Ascending aorta (tissue), 2 donors: ENCODE data around the gene PHAF1. TPM values are rescaled to one million over a fixed set of nuclear protein-coding genes. Genes with fewer than 3 reads are reported as not detected.

Experiments used
- DNase-seq, 2 donors: peaks; one replicate each; pipeline ENCODE4 v3.0.0-alpha.2; 2019; ENCODE audit warnings: low spot score in 2 of 2
- H3K27ac ChIP-seq, 2 donors: fragments of 200-600 bp; sonication (generic); one replicate each; pipeline ENCODE4 v1.5.1; 2016 to 2017; ENCODE audit warnings: mild to moderate bottlenecking in 1 of 2
- H3K27me3 ChIP-seq: fragments of 200-600 bp; sonication (generic); one replicate; pipeline ENCODE4 v1.5.1; 2017
- H3K36me3 ChIP-seq, 2 donors: fragments of 200-600 bp; sonication (generic); one replicate each; pipeline ENCODE4 v1.5.1; 2016
- H3K4me1 ChIP-seq, 2 donors: fragments of 200-600 bp; sonication (generic); one replicate each; pipeline ENCODE4 v1.5.1; 2016 to 2017; ENCODE audit warnings: mild to moderate bottlenecking in 1 of 2
- H3K4me3 ChIP-seq, 2 donors: fragments of 200-600 bp; sonication (generic); one replicate each; pipeline ENCODE4 v1.5.1; 2016 to 2017; ENCODE audit warnings: mild to moderate bottlenecking in 1 of 2
- H3K9me3 ChIP-seq, 2 donors: fragments of 200-600 bp; sonication (generic); one replicate each; pipeline ENCODE4 v1.5.1; 2016
- intact Hi-C: fragments of 100-400 bp; cut with DNase I; formaldehyde crosslinking; loops from one replicate; pipeline ENCODE4 v1.15.1; 2023
- total RNA-seq: library from RNA; depleted of rRNA; stranded (reverse); fragments of >200 nt; gene quantifications from one replicate; pipeline ENCODE4 v1.1.0, GENCODE V29; 2016
- TF ChIP-seq, protein P1 (sequence below), 3 experiments: fragments of 200-600 bp in 2 of 3; fragments of 450-650 bp in 1 of 3; sonication (generic) in 2 of 3; IDR thresholded peaks; one replicate each; pipeline ENCODE4 v1.5.1; 2016 to 2019; ENCODE audit warnings: antibody characterized with exemption in 3 of 3, mild to moderate bottlenecking in 1 of 3, moderate library complexity in 1 of 3

Gene PHAF1
- total RNA-seq, 1 donor from 2014 or later, result 4.5 TPM

- peaks cover 3 to 29% of the 10 kb centered on the region in 2 donors for H3K4me1 ChIP-seq
- DNase-seq, result no peak
- peak overlapping the region in 1 of 2 donors; percentile 68 for H3K27ac ChIP-seq
Measured at GRCh38 chr16:67157892-67158635, 48.3 kb downstream of the PHAF1 start.

GRCh38 chr16:67158637-67159600 is 49.2 kb downstream of the PHAF1 start:
- TF ChIP-seq, protein P1, sequence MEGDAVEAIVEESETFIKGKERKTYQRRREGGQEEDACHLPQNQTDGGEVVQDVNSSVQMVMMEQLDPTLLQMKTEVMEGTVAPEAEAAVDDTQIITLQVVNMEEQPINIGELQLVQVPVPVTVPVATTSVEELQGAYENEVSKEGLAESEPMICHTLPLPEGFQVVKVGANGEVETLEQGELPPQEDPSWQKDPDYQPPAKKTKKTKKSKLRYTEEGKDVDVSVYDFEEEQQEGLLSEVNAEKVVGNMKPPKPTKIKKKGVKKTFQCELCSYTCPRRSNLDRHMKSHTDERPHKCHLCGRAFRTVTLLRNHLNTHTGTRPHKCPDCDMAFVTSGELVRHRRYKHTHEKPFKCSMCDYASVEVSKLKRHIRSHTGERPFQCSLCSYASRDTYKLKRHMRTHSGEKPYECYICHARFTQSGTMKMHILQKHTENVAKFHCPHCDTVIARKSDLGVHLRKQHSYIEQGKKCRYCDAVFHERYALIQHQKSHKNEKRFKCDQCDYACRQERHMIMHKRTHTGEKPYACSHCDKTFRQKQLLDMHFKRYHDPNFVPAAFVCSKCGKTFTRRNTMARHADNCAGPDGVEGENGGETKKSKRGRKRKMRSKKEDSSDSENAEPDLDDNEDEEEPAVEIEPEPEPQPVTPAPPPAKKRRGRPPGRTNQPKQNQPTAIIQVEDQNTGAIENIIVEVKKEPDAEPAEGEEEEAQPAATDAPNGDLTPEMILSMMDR (IDR thresholded peaks at IDR 0.05), result no peak
- H3K36me3 ChIP-seq, result no peaks in the 10 kb centered on the region
- peaks cover 9 to 38% of the 10 kb centered on the region in 2 donors for H3K4me1 ChIP-seq
- H3K9me3 ChIP-seq, result no peaks in the 10 kb centered on the region
- peak overlapping the region; percentile 68 to 80 for H3K27ac ChIP-seq
- DNase-seq, result no peak
- H3K4me3 ChIP-seq, result peak overlapping the region; percentile 82 to 89
- no peaks in the 10 kb centered on the region for H3K27me3 ChIP-seq
- intact Hi-C loops, result loop anchor here (1.0 to 5.0 kb wide), 3 partner anchors 15 to 162 kb away; partner anchors contain the start of gene CBFB

More at GRCh38 chr16:67157892-67158635, 48.3 kb downstream of the PHAF1 start:
- H3K27me3 ChIP-seq, result no peaks in the 10 kb centered on the region
- no peaks in the 10 kb centered on the region for H3K9me3 ChIP-seq
- TF ChIP-seq, protein P1 (IDR thresholded peaks at IDR 0.05), result no peak
- no peak overlapping the region for H3K4me3 ChIP-seq
- no peaks in the 10 kb centered on the region for H3K36me3 ChIP-seq
- intact Hi-C loops, result loop anchor here (5.0 kb wide), 2 partner anchors 131 to 161 kb away; partner anchors contain the start of gene CBFB

DNA sequence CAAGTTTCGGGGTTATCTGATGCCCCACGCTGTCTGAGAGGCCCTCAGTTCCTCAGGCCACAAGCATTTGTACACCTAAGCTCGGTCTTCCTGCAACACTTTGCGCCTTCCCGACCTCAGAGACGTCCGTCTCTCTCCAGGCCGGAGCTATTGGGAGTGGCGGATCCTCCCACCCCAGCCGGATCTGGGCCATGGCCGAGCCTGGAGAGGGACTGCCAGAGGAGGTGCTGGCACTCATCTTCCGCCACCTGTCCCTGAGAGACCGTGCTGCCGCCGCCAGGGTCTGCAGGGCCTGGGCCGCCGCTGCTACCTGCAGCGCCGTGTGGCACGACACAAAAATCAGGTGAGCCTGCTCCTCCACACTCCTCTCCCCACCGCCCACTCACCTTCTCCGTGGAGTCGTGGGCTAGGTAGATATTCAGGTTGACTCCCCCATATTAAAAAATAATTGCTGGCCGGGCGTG is 51.9 kb downstream of the PHAF1 start:
- Histone ChIP-seq H3K27me3 (no peaks in the 10 kb centered on the region), H3K9me3 (no peaks in the 10 kb centered on the region), H3K36me3 (no peaks in the 10 kb centered on the region), H3K4me3 (peak overlapping the region; percentile 82 to 89), H3K4me1 (peaks cover 21 to 41% of the 10 kb centered on the region in 2 donors), H3K27ac (no peak overlapping the region)
- no peak for DNase-seq
- intact Hi-C loops, result no loop called here
- TF ChIP-seq, protein P1 (IDR thresholded peaks at IDR 0.05), result no peak

GRCh38 chr16:67162506-67163163 is 52.9 kb downstream of the PHAF1 start:
- no peaks in the 10 kb centered on the region for H3K36me3 ChIP-seq
- intact Hi-C loops, result loop anchor here (1.0 kb wide), 1 partner anchor 22 kb away; no protein-coding TSS in a partner anchor
- TF ChIP-seq, protein P1 (IDR thresholded peaks at IDR 0.05), result no peak
- DNase-seq, result no peak
- H3K4me1 ChIP-seq, result peaks cover 21 to 41% of the 10 kb centered on the region in 2 donors
- peak overlapping the region; percentile 77 to 79 for H3K27ac ChIP-seq
- H3K9me3 ChIP-seq, result no peaks in the 10 kb centered on the region
- peak overlapping the region; percentile 50 to 57 for H3K4me3 ChIP-seq
- H3K27me3 ChIP-seq, result no peaks in the 10 kb centered on the region
